ENCODE results near the gene IL17RE. TPM values are rescaled to one million over a fixed set of nuclear protein-coding genes. Genes with fewer than 3 reads are reported as not detected.

Gene IL17RE
- total RNA-seq, 4 donors from 2014 or later, result 0.99 to 1.7 (median 1.2) TPM

- intact Hi-C loops (cut with DNase I), result loop anchor here (10.0 kb wide), 1 partner anchor 160 kb away; the partner anchor contains the start of gene BRK1
- no peak for DNase-seq (ENCODE audit: extremely low spot score)
- H3K36me3 ChIP-seq, result peaks cover 0 to 8% (median 4%) of the 10 kb centered on the region in 4 donors
Measured at GRCh38 chr3:9955067-9955502, 52.4 kb downstream of the IL17RE start.

GRCh38 chr3:9955611-9956352, 53.1 kb downstream of the IL17RE start:
- 80% methylated on average over 2 of the region's 5 CpGs for WGBS
- Histone ChIP-seq H3K27ac (replicated peaks in 1 of 4) (peak overlapping the region in 3 of 4 donors; percentile 11 to 48 (median 37)), H3K4me3 (no peak overlapping the region), H3K9me3 (no peaks in the 10 kb centered on the region), H3K4me1 (peaks cover 11 to 29% (median 24%) of the 10 kb centered on the region in 4 donors), H3K27me3 (peaks cover 0 to 6% (median 0%) of the 10 kb centered on the region in 4 donors), H3K36me3 (peaks cover 0 to 12% (median 6%) of the 10 kb centered on the region in 4 donors)
- intact Hi-C loops (cut with DNase I), result loop anchor here (10.0 kb wide), 1 partner anchor 159 kb away; the partner anchor contains the start of gene BRK1
- no peak for DNase-seq (ENCODE audit: extremely low spot score)
- TF ChIP-seq CTCF (IDR thresholded peaks at IDR 0.05) (no peak), POLR2A (IDR thresholded peaks at IDR 0.05; ENCODE audit: low read depth) (no peak), EP300 (IDR thresholded peaks at IDR 0.05) (no peak), POLR2AphosphoS5 (IDR thresholded peaks at IDR 0.05) (no peak)

More at GRCh38 chr3:9955067-9955502, 52.4 kb downstream of the IL17RE start:
- Histone ChIP-seq H3K4me3 (no peak overlapping the region), H3K27me3 (peaks cover 0 to 6% (median 0%) of the 10 kb centered on the region in 4 donors), H3K27ac (replicated peaks in 1 of 4) (peak overlapping the region in 1 of 4 donors; percentile 11), H3K4me1 (peaks cover 11 to 29% (median 24%) of the 10 kb centered on the region in 4 donors), H3K9me3 (no peaks in the 10 kb centered on the region)
- WGBS, result 51% methylated on average over 12 of the region's 12 CpGs
- TF ChIP-seq POLR2AphosphoS5 (IDR thresholded peaks at IDR 0.05), result no peak
- no peak for TF ChIP-seq CTCF (IDR thresholded peaks at IDR 0.05)
- TF ChIP-seq POLR2A (IDR thresholded peaks at IDR 0.05; ENCODE audit: low read depth), result no peak
- TF ChIP-seq EP300 (IDR thresholded peaks at IDR 0.05), result no peak

- Histone ChIP-seq H3K4me3 (no peak overlapping the region), H3K4me1 (peaks cover 3 to 17% (median 12%) of the 10 kb centered on the region in 4 donors), H3K27ac (replicated peaks in 1 of 4) (no peak overlapping the region), H3K27me3 (peaks cover 0 to 4% (median 0%) of the 10 kb centered on the region in 4 donors), H3K36me3 (peaks cover 6 to 27% (median 19%) of the 10 kb centered on the region in 4 donors), H3K9me3 (no peaks in the 10 kb centered on the region)
- no peak for DNase-seq (ENCODE audit: extremely low spot score)
- WGBS, result 48% methylated on average over 5 of the region's 5 CpGs
- intact Hi-C loops (cut with DNase I), result loop anchor here (10.0 kb wide), 1 partner anchor 158 kb away; the partner anchor contains the start of gene BRK1
- TF ChIP-seq POLR2AphosphoS5 (IDR thresholded peaks at IDR 0.05) (no peak), POLR2A (IDR thresholded peaks at IDR 0.05; ENCODE audit: low read depth) (no peak), EP300 (IDR thresholded peaks at IDR 0.05) (no peak), CTCF (IDR thresholded peaks at IDR 0.05) (no peak)
Measured at GRCh38 chr3:9957214-9957613, 54.6 kb downstream of the IL17RE start.

GRCh38 chr3:9965200-9965875, 62.7 kb downstream of the IL17RE start:
- Histone ChIP-seq H3K27ac (replicated peaks in 1 of 4) (no peak overlapping the region), H3K27me3 (no peaks in the 10 kb centered on the region), H3K9me3 (no peaks in the 10 kb centered on the region), H3K36me3 (peaks cover 21 to 97% (median 74%) of the 10 kb centered on the region in 4 donors), H3K4me1 (no peaks in the 10 kb centered on the region), H3K4me3 (no peak overlapping the region)
- TF ChIP-seq EP300 (IDR thresholded peaks at IDR 0.05), result no peak
- TF ChIP-seq CTCF (IDR thresholded peaks at IDR 0.05), result no peak
- no peak for TF ChIP-seq POLR2A (IDR thresholded peaks at IDR 0.05; ENCODE audit: low read depth)
- no peak for TF ChIP-seq POLR2AphosphoS5 (IDR thresholded peaks at IDR 0.05)
- intact Hi-C loops (cut with DNase I), result no loop called here
- WGBS, result 81% methylated on average over 6 of the region's 6 CpGs
- DNase-seq (ENCODE audit: extremely low spot score), result no peak

Small RNAs within 50 kb of the gene (small RNA-seq; reads per million reads assigned to genes)
- gene RNU6-882P, result 0 reads per million in 3 donors

Other genes starting within 250 kb of the IL17RE start
- gene CPNE9, start 199.0 kb upstream of the IL17RE start, total RNA-seq, result under 1 TPM in 2 of 4 donors, not detected in 2; 0.33 to 0.42 TPM
- gene BRPF1, start 171.1 kb upstream of the IL17RE start, total RNA-seq, result 10 to 100 TPM; 16.2 to 23.3 (median 21.1) TPM
- 10 to 100 TPM; 18.6 to 28.3 (median 24.9) TPM for gene OGG1, start 152.9 kb upstream of the IL17RE start, total RNA-seq
- gene CAMK1, start 132.9 kb upstream of the IL17RE start, total RNA-seq, result 10 to 100 TPM; 53.6 to 78.9 (median 70.2) TPM
- gene TADA3, start 110.4 kb upstream of the IL17RE start, total RNA-seq, result 10 to 100 TPM; 64.4 to 80.9 (median 74.6) TPM
- gene ARPC4, start 109.8 kb upstream of the IL17RE start, total RNA-seq, result 100 to 1,000 TPM; 129 to 191 (median 164) TPM
- 10 to 100 TPM; 15.5 to 56.5 (median 25.6) TPM for gene TTLL3, start 92.6 kb upstream of the IL17RE start, total RNA-seq
- 10 to 100 TPM; 33.0 to 48.1 (median 45.0) TPM for gene RPUSD3, start 58.8 kb upstream of the IL17RE start, total RNA-seq
- 1 to 10 TPM in 2 of 4 donors, under 1 TPM in 2; 0.78 to 2.4 (median 1.0) TPM for gene CIDEC, start 22.6 kb upstream of the IL17RE start, total RNA-seq
- 10 to 100 TPM; 17.9 to 39.8 (median 26.4) TPM for gene JAGN1, start 12.2 kb upstream of the IL17RE start, total RNA-seq
- gene IL17RC, start 14.2 kb downstream of the IL17RE start, total RNA-seq, result 10 to 100 TPM; 40.3 to 60.4 (median 51.3) TPM
- gene CRELD1, start 31.0 kb downstream of the IL17RE start, total RNA-seq, result 10 to 100 TPM; 38.6 to 62.9 (median 52.0) TPM
- gene PRRT3, start 49.6 kb downstream of the IL17RE start, total RNA-seq, result 1 to 10 TPM in 3 of 4 donors, under 1 TPM in 1; 0.83 to 2.5 (median 2.0) TPM
- 10 to 100 TPM; 36.5 to 72.6 (median 56.1) TPM for gene EMC3, start 84.0 kb downstream of the IL17RE start, total RNA-seq
- 1 to 10 TPM in 2 of 4 donors, under 1 TPM in 2; 0.52 to 2.3 (median 1.1) TPM for gene FANCD2, start 123.6 kb downstream of the IL17RE start, total RNA-seq
- not detected for gene FANCD2OS, start 205.4 kb downstream of the IL17RE start, total RNA-seq
- gene BRK1, start 212.8 kb downstream of the IL17RE start, total RNA-seq, result 100 to 1,000 TPM; 107 to 148 (median 142) TPM
- 10 to 100 TPM; 17.6 to 29.5 (median 22.2) TPM for gene VHL, start 238.9 kb downstream of the IL17RE start, total RNA-seq

All from esophagus muscularis mucosa (tissue), 4 donors.